Parathyroid adenoma (tissue), 2 donors: Measurements from ENCODE around the gene B9D1.

ENCODE experiments used
- H2AFZ ChIP-seq: fragments of 300-600 bp; sonication (generic); one replicate; pipeline ENCODE4 v1.7.0; 2017; ENCODE audit warnings: antibody characterized with exemption, mild to moderate bottlenecking
- H3K27ac ChIP-seq: fragments of 300-600 bp; sonication (generic); one replicate; pipeline ENCODE4 v1.7.0; 2017
- H3K27me3 ChIP-seq: fragments of 300-600 bp; sonication (generic); one replicate; pipeline ENCODE4 v1.7.0; 2017; ENCODE audit warnings: low read length; ENCODE audit not compliant: control insufficient read depth, insufficient read depth
- H3K36me3 ChIP-seq: fragments of 300-600 bp; sonication (generic); one replicate; pipeline ENCODE4 v1.7.0; 2017; ENCODE audit warnings: low read length; ENCODE audit not compliant: control insufficient read depth, insufficient read depth
- H3K4me1 ChIP-seq: fragments of 300-600 bp; sonication (generic); one replicate; pipeline ENCODE4 v1.7.0; 2017; ENCODE audit warnings: control low read depth
- H3K4me2 ChIP-seq: fragments of 300-600 bp; sonication (generic); one replicate; pipeline ENCODE4 v1.7.0; 2017; ENCODE audit warnings: low read length
- H3K4me3 ChIP-seq: fragments of 300-600 bp; sonication (generic); one replicate; pipeline ENCODE4 v1.7.0; 2017; ENCODE audit warnings: low read depth, low read length
- H3K79me2 ChIP-seq: fragments of 300-600 bp; sonication (generic); one replicate; pipeline ENCODE4 v1.7.0; 2017; ENCODE audit warnings: control low read depth
- H3K9ac ChIP-seq: fragments of 300-600 bp; sonication (generic); one replicate; pipeline ENCODE4 v1.7.0; 2017; ENCODE audit warnings: mild to moderate bottlenecking
- H3K9me3 ChIP-seq: fragments of 300-600 bp; sonication (generic); one replicate; pipeline ENCODE4 v1.7.0; 2017; ENCODE audit warnings: low read length; ENCODE audit not compliant: control insufficient read depth
- TF ChIP-seq, protein P1 (sequence below): fragments of 300-600 bp; sonication (generic); IDR thresholded peaks from one replicate; pipeline ENCODE4 v1.7.0; 2017; ENCODE audit warnings: antibody characterized with exemption, mild to moderate bottlenecking
- donor health status: primary hyperparathyroidism.

The B9D1 gene

DNA sequence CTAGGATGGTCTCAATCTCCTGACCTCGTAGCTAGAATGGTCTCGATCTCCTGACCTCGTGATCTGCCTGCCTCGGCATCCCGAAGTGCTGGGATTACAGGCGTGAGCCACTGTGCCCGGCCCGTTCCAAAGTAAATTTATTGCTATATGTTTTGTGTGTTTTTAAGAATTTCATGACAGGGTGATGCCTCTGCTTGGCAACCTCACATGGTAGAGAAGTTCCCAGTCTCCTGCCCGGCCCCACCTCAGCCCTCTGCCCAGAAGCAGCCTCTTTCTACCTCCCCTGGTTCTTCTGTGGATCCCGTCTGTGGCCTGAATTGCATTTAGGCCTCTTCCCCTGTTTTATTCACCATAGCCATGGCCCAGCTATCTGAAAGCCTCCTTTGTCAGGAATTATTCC, 55.0 kb downstream of the B9D1 start:
- Histone ChIP-seq H3K9me3 (no peaks in the 10 kb centered on the region), H3K27ac (no peak overlapping the region), H2AFZ (no peak overlapping the region), H3K27me3 (no peaks in the 10 kb centered on the region), H3K79me2 (peaks cover 12% of the 10 kb centered on the region), H3K4me1 (peaks cover 31% of the 10 kb centered on the region), H3K9ac (no peak overlapping the region), H3K4me3 (no peak overlapping the region), H3K36me3 (no peaks in the 10 kb centered on the region), H3K4me2 (no peak overlapping the region)
- TF ChIP-seq, protein P1, sequence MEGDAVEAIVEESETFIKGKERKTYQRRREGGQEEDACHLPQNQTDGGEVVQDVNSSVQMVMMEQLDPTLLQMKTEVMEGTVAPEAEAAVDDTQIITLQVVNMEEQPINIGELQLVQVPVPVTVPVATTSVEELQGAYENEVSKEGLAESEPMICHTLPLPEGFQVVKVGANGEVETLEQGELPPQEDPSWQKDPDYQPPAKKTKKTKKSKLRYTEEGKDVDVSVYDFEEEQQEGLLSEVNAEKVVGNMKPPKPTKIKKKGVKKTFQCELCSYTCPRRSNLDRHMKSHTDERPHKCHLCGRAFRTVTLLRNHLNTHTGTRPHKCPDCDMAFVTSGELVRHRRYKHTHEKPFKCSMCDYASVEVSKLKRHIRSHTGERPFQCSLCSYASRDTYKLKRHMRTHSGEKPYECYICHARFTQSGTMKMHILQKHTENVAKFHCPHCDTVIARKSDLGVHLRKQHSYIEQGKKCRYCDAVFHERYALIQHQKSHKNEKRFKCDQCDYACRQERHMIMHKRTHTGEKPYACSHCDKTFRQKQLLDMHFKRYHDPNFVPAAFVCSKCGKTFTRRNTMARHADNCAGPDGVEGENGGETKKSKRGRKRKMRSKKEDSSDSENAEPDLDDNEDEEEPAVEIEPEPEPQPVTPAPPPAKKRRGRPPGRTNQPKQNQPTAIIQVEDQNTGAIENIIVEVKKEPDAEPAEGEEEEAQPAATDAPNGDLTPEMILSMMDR: no peak

DNA sequence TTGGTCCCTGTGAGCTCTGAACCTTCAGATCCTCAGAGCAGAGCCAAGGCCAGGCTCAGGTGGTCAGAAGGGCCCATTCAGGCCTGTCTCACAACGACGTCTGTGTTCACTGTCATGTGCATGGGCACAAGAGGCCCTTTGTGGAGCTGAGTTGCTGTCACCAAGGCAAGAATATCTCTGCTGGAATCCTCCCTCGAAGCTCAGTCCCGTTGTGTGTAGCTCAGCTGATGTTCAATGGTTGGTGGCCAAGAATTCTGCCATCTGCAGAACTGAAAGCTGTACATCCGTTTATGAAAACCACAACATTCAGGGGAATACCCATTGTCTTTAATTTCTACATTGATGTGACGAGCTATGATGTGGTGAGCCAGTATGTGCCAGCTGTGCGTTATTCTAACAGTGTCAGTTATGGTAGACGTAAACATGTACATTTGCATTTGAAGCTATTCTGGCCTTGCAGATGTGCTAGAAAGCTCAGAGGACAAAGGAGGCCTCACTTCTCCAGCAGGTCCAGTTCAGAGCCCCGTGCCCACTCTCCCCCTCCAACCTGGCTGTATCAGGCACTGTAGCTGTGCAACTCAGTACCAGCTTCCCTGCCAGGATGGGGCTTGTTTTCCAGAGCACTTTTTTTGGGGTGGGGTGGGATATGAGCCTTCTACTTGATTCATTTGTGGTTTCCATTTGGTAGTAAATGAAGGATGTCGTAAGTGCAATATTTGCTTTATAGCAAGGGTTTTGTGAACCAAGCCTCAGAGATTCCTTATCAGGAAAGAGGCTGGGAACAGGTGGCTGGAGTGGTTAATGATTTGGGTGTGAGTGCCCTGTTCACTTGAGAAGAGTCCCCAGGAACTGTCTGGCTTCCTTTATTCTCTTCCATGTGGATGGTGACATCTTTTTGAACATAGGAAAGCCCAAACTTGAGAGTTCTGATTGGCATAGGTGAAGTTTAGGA, 56.1 kb downstream of the B9D1 start:
- Histone ChIP-seq H3K9ac (no peak overlapping the region), H3K9me3 (no peaks in the 10 kb centered on the region), H2AFZ (no peak overlapping the region), H3K79me2 (peaks cover 16% of the 10 kb centered on the region), H3K36me3 (no peaks in the 10 kb centered on the region), H3K27me3 (no peaks in the 10 kb centered on the region), H3K4me3 (no peak overlapping the region), H3K27ac (no peak overlapping the region), H3K4me1 (peaks cover 42% of the 10 kb centered on the region), H3K4me2 (no peak overlapping the region)
- TF ChIP-seq, protein P1: no peak

DNA sequence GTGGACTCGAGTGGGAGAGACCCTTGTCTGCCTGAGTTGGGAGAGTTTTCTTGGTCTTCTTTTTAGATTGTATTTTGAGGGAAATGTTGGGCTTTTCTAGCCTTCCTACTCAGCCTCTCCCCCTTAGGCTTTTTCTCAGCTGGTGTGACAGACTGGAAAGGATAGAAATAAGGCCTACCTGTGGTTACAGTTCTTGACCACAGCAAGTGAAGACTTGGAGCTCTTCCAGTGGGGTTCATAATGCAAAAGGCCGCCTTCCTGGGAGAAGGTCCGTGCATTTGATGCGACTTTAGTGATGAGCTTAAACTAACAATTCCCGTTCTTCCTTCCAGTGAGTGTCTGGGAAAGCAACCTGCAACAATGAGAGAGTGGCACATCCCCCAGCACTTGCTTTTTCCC, 56.8 kb downstream of the B9D1 start:
- Histone ChIP-seq H3K4me2 (no peak overlapping the region), H3K9ac (no peak overlapping the region), H3K27me3 (no peaks in the 10 kb centered on the region), H2AFZ (no peak overlapping the region), H3K9me3 (no peaks in the 10 kb centered on the region), H3K4me3 (no peak overlapping the region), H3K4me1 (peaks cover 45% of the 10 kb centered on the region), H3K27ac (no peak overlapping the region), H3K79me2 (peaks cover 23% of the 10 kb centered on the region), H3K36me3 (no peaks in the 10 kb centered on the region)
- TF ChIP-seq, protein P1: no peak

DNA sequence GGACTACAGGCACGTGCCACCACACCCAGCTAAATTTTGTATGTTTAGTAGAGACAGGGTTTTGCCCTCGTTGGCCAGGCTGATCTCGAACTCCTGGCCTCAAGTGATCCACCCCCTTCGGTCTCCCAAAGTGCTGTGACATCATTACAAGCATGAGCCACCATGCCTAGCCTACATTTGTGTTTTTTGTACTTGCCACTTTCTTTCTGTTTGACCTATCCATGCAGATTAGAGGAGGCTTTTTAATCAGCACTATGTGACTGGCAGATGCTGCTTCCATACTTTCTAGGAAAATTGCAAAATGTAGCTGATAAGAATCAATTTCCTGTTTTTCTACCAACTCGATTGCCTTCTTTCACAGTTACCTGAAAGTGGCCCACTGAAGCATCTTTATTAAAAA, 57.3 kb downstream of the B9D1 start:
- H3K4me1 ChIP-seq: peaks cover 45% of the 10 kb centered on the region
- no peak overlapping the region for H3K9ac ChIP-seq
- TF ChIP-seq, protein P1: no peak
- no peak overlapping the region for H3K4me3 ChIP-seq
- H3K79me2 ChIP-seq: peaks cover 26% of the 10 kb centered on the region
- no peaks in the 10 kb centered on the region for H3K9me3 ChIP-seq
- H3K27ac ChIP-seq: peak overlapping the region; percentile 95
- H2AFZ ChIP-seq: no peak overlapping the region
- H3K27me3 ChIP-seq: no peaks in the 10 kb centered on the region
- no peaks in the 10 kb centered on the region for H3K36me3 ChIP-seq
- H3K4me2 ChIP-seq: no peak overlapping the region

DNA sequence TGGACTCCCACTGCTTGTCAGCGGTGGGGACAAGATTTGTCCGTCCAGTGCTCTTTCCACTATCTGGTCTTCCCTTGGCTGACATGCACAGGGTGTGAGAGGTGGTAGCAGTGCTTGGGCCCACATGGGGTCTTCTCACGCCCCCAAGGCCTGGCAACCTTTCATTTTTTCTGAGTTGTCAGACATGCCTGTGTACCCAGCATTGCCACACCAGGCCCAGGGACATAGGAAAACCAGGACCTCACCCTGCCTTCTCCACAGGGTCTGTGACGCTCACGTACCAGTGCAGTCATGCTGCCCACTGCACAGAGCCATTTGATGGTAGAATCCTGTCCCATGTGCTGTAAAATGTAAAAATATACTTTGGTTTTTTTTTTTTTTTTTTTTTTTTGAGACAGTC, 57.8 kb downstream of the B9D1 start:
- H3K79me2 ChIP-seq: peaks cover 28% of the 10 kb centered on the region
- peaks cover 50% of the 10 kb centered on the region for H3K4me1 ChIP-seq
- no peak overlapping the region for H2AFZ ChIP-seq
- H3K9ac ChIP-seq: no peak overlapping the region
- no peak overlapping the region for H3K4me2 ChIP-seq
- no peaks in the 10 kb centered on the region for H3K9me3 ChIP-seq
- no peak overlapping the region for H3K4me3 ChIP-seq
- no peaks in the 10 kb centered on the region for H3K36me3 ChIP-seq
- peak overlapping the region; percentile 95 for H3K27ac ChIP-seq
- TF ChIP-seq, protein P1: no peak
- no peaks in the 10 kb centered on the region for H3K27me3 ChIP-seq
